ENCODE measurements around the gene PRDM13.
"Not testable (repeated sequence)": the region's sequence is repeated elsewhere in the genome, so short reads cannot be mapped to it uniquely, and the experiment has no call there.

Gene PRDM13

DNA sequence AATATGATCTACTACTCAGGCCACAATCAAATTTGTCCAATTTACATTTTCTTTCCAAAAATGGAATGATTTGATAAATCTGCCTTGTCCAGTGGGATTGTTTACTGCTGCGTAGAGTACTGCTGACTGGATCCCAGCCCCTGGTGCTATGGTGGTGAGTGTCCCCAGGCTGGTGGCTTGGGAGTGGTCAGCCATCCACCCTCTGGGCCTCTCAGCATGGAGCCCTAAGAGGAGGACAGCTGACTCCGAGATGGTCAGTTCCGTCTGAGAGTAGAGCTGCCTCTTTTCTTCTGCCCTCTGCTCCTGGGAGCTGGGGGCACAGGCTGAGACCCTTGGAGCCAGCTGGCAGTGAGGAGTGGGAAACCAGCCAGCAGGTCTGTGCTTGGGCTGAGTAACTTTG lies 22.7 kb downstream of the PRDM13 start (continued):
- TF ChIP-seq GLIS3 (CRISPR knock-in tag; IDR thresholded peaks at IDR 0.05) (no peak), RARB (CRISPR knock-in tag; IDR thresholded peaks at IDR 0.05) (no peak), ZNF70 (CRISPR knock-in tag; IDR thresholded peaks at IDR 0.05) (no peak), PPARA (CRISPR knock-in tag; IDR thresholded peaks at IDR 0.05; ENCODE audit: borderline replicate concordance) (no peak), CSDC2 (CRISPR knock-in tag; IDR thresholded peaks at IDR 0.05) (no peak), ZFP3 (CRISPR knock-in tag; IDR thresholded peaks at IDR 0.05) (no peak), TCF4 (CRISPR knock-in tag; IDR thresholded peaks at IDR 0.05; ENCODE audit: borderline replicate concordance) (no peak), ESRRG (CRISPR knock-in tag; IDR thresholded peaks at IDR 0.05) (no peak)
- TF ChIP-seq, protein P1, sequence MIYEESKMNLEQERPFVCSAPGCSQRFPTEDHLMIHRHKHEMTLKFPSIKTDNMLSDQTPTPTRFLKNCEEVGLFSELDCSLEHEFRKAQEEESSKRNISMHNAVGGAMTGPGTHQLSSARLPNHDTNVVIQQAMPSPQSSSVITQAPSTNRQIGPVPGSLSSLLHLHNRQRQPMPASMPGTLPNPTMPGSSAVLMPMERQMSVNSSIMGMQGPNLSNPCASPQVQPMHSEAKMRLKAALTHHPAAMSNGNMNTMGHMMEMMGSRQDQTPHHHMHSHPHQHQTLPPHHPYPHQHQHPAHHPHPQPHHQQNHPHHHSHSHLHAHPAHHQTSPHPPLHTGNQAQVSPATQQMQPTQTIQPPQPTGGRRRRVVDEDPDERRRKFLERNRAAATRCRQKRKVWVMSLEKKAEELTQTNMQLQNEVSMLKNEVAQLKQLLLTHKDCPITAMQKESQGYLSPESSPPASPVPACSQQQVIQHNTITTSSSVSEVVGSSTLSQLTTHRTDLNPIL (CRISPR knock-in tag; IDR thresholded peaks at IDR 0.05; ENCODE audit: low read depth), result no peak

DNA sequence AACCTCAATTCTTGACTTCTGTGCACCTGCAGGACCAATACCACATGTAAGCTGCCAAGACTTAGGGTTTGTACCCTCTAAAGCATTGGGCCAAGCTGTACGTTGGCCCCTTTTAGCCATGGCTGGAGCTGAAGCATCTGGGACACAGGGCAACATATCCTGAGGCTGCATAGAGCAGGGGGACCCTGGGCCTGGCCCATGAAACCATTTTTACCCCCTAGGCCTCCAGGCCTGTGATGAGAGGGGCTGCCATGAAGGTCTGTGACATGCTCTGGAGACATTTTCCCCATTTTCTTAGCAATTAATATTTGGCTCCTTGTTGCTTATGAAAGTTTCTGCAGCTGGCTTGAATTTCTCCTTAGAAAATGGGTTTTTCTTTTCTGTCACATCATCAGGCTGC lies 31.0 kb downstream of the PRDM13 start:
- no peak for TF ChIP-seq TCF4 (CRISPR knock-in tag; IDR thresholded peaks at IDR 0.05; ENCODE audit: borderline replicate concordance)
- TF ChIP-seq GLIS3 (CRISPR knock-in tag; IDR thresholded peaks at IDR 0.05), result no peak
- no peak for TF ChIP-seq ZNF565 (CRISPR knock-in tag; conservative IDR thresholded peaks at IDR 0.05; ENCODE audit: low read depth)
- no peak for TF ChIP-seq POU6F1 (CRISPR knock-in tag; IDR thresholded peaks at IDR 0.05; ENCODE audit: borderline replicate concordance, low read depth)
- TF ChIP-seq OSR1 (CRISPR knock-in tag; IDR thresholded peaks at IDR 0.05), result no peak
- TF ChIP-seq PPARA (CRISPR knock-in tag; IDR thresholded peaks at IDR 0.05; ENCODE audit: borderline replicate concordance), result no peak
- no peak for TF ChIP-seq TSHZ2 (CRISPR knock-in tag; IDR thresholded peaks at IDR 0.05)
- no peak for TF ChIP-seq ISL1 (CRISPR knock-in tag; IDR thresholded peaks at IDR 0.05)
- TF ChIP-seq ZFP3 (CRISPR knock-in tag; IDR thresholded peaks at IDR 0.05), result no peak
- no peak for TF ChIP-seq ARNTL (CRISPR knock-in tag; IDR thresholded peaks at IDR 0.05; ENCODE audit: borderline replicate concordance, low read depth)
- no peak for TF ChIP-seq PATZ1 (CRISPR knock-in tag; IDR thresholded peaks at IDR 0.05; ENCODE audit: borderline replicate concordance)
- no peak for TF ChIP-seq ESRRG (CRISPR knock-in tag; IDR thresholded peaks at IDR 0.05)
- TF ChIP-seq SNAI2 (CRISPR knock-in tag; IDR thresholded peaks at IDR 0.05), result no peak
- TF ChIP-seq, protein P1 (CRISPR knock-in tag; IDR thresholded peaks at IDR 0.05; ENCODE audit: low read depth), result no peak
- ATAC-seq, result no peak

GRCh38 chr6:99638358-99638757 lies 31.7 kb downstream of the PRDM13 start:
- not testable (repeated sequence) for ATAC-seq

DNA sequence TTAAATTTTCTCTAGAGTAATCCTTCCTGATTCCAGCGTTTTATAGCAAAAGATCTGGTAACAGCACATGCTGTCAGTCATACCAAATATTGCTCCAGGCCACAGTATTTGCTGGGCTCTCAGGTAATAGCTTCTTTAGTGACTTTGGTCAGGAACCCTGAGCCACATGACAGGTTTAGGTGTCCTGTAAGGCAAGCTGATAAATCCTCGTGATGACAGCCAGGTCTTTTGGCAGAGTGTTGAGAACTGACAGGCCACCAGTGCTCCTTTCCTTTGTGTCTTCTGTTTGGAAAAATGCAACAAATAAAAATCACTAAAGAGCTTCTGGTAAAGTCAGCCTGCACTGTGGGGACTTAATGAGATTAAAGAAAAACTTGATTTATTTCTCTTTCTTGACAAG lies 34.6 kb downstream of the PRDM13 start:
- TF ChIP-seq ZFP3 (CRISPR knock-in tag; IDR thresholded peaks at IDR 0.05), result no peak
- ATAC-seq, result no peak

- no peak for ATAC-seq
- TF ChIP-seq POU6F1 (CRISPR knock-in tag; IDR thresholded peaks at IDR 0.05; ENCODE audit: borderline replicate concordance, low read depth), result no peak
- TF ChIP-seq TSHZ2 (CRISPR knock-in tag; IDR thresholded peaks at IDR 0.05), result no peak
- no peak for TF ChIP-seq ZC3H10 (CRISPR knock-in tag; IDR thresholded peaks at IDR 0.05)
- no peak for TF ChIP-seq ZFP30 (CRISPR knock-in tag; IDR thresholded peaks at IDR 0.05)
- TF ChIP-seq BACH2 (CRISPR knock-in tag; IDR thresholded peaks at IDR 0.05; ENCODE audit: borderline replicate concordance), result no peak
- TF ChIP-seq ZNF8 (CRISPR knock-in tag; IDR thresholded peaks at IDR 0.05), result no peak
- no peak for TF ChIP-seq SNAI2 (CRISPR knock-in tag; IDR thresholded peaks at IDR 0.05)
- no peak for TF ChIP-seq ZFP3 (CRISPR knock-in tag; IDR thresholded peaks at IDR 0.05)
- no peak for TF ChIP-seq TOX (CRISPR knock-in tag; IDR thresholded peaks at IDR 0.05; ENCODE audit: borderline replicate concordance)
Observed at GRCh38 chr6:99645986-99646385, 39.4 kb downstream of the PRDM13 start.

All from SK-N-SH treated with all-trans-retinoic acid at 6 μM for 48 hours (cell line).